Natural killer cell (primary cell): ENCODE measurements around the gene PGAP1. TPM values are rescaled to one million over a fixed set of nuclear protein-coding genes. Genes with fewer than 3 reads are reported as not detected.

Experiments
- ATAC-seq, 3 donors: fragments of 150-1000 bp in 2 of 3; fragments of 200-7000 bp in 1 of 3; cut with Tn5 transposase; 1 replicate in 1 of 3; 2 replicates in 2 of 3; pipeline ENCODE4 v1.10.0; 2021; ENCODE audit warnings: mild to moderate bottlenecking in 2 of 3, moderate library complexity in 2 of 3
- DNase-seq, 2 donors: peaks; one replicate each; pipeline versions ENCODE4 v3.0.0 to v3.0.0-alpha.2; 2013 to 2021; ENCODE audit warnings: mixed read lengths in 1 of 2
- H3K27ac ChIP-seq: one replicate; pipeline ENCODE4 v1.5.1; 2013; ENCODE audit warnings: mild to moderate bottlenecking, low read length
- H3K27me3 ChIP-seq: one replicate; pipeline ENCODE4 v1.6.1; 2013; ENCODE audit warnings: low read length; ENCODE audit not compliant: control insufficient read depth, insufficient read depth
- H3K36me3 ChIP-seq: one replicate; pipeline ENCODE4 v1.6.1; 2013; ENCODE audit warnings: low read length; ENCODE audit not compliant: control insufficient read depth, insufficient read depth
- H3K4me1 ChIP-seq: one replicate; pipeline ENCODE4 v1.6.1; 2013; ENCODE audit warnings: low read length; ENCODE audit not compliant: control insufficient read depth, insufficient read depth
- H3K4me3 ChIP-seq: one replicate; pipeline ENCODE4 v1.5.1; 2013; ENCODE audit warnings: low read length
- H3K9me3 ChIP-seq: one replicate; pipeline ENCODE4 v1.6.1; 2013; ENCODE audit warnings: low read length; ENCODE audit not compliant: control insufficient read depth, insufficient read depth
- H3K27ac Mint-ChIP-seq, 2 donors: one replicate each; pipeline ENCODE4 v1.8.0; 2022; ENCODE audit warnings: mild to moderate bottlenecking in 2 of 2, mixed read lengths in 2 of 2, moderate library complexity in 1 of 2
- H3K27me3 Mint-ChIP-seq, 2 donors: one replicate each; pipeline ENCODE4 v1.8.0; 2022; ENCODE audit warnings: low read depth in 2 of 2, mixed read lengths in 2 of 2
- H3K36me3 Mint-ChIP-seq: one replicate; pipeline ENCODE4 v1.8.0; 2022; ENCODE audit warnings: mixed read lengths
- H3K4me1 Mint-ChIP-seq, 2 donors: one replicate each; pipeline ENCODE4 v1.8.0; 2022; ENCODE audit warnings: mixed read lengths in 2 of 2
- H3K4me3 Mint-ChIP-seq: one replicate; pipeline ENCODE4 v1.8.0; 2022; ENCODE audit warnings: mild to moderate bottlenecking, moderate library complexity, mixed read lengths
- H3K9me3 Mint-ChIP-seq, 2 donors: one replicate each; pipeline ENCODE4 v1.8.0; 2022; ENCODE audit warnings: mixed read lengths in 2 of 2
- CTCF ChIP-seq: fragments of 200-600 bp; IDR thresholded peaks from one replicate; pipeline ENCODE4 v1.8.0; 2022; ENCODE audit warnings: antibody characterized with exemption
- WGBS: methylation state at CpG from one replicate; pipeline ENCODE4 v1.1.7; 2013; ENCODE audit warnings: missing lambda C conversion rate; ENCODE audit not compliant: insufficient coverage; 5-methylcytosine and 5-hydroxymethylcytosine counted together
- intact Hi-C: fragments of 100-400 bp; cut with micrococcal nuclease; formaldehyde crosslinking; loops from one replicate; pipeline ENCODE4 v1.14.2; 2022
- total RNA-seq, 4 donors: library from RNA; stranded (reverse); fragments of 120-200 nt in 1 of 4; gene quantifications; one replicate each; pipeline versions ENCODE4 v1.2.3 to v1.2.4, GENCODE V29; 2013 to 2022

The PGAP1 gene
- total RNA-seq, 3 donors from 2014 or later (not counting 1 experiment from before 2014, with no cell fraction given): 2.5 to 4.9 (median 3.3) TPM

- Histone ChIP-seq H3K9me3 (no peaks in the 10 kb centered on the region), H3K4me3 (no peak overlapping the region), H3K36me3 (peaks cover 3% of the 10 kb centered on the region), H3K27ac (no peak overlapping the region), H3K4me1 (peaks cover 17% of the 10 kb centered on the region), H3K27me3 (no peaks in the 10 kb centered on the region)
- no CpG with 5 or more reads among the region's 2 CpGs for WGBS
- TF ChIP-seq CTCF: no peak
- Mint-ChIP-seq H3K27me3 (peaks cover 23 to 29% of the 10 kb centered on the region in 2 donors), H3K27ac (no peak overlapping the region), H3K4me3 (no peak overlapping the region), H3K36me3 (peaks cover under 1% of the 10 kb centered on the region), H3K9me3 (no peaks in the 10 kb centered on the region), H3K4me1 (peaks cover 14 to 19% of the 10 kb centered on the region in 2 donors)
- intact Hi-C loops: no loop called here
- ATAC-seq (no peak), DNase-seq (no peak)
Observed at GRCh38 chr2:196802401-196802800, 124.1 kb downstream of the PGAP1 start.

GRCh38 chr2:196801674-196802261 lies 124.7 kb downstream of the PGAP1 start:
- Histone ChIP-seq H3K4me1 (peaks cover 17% of the 10 kb centered on the region), H3K27me3 (no peaks in the 10 kb centered on the region), H3K36me3 (peaks cover 9% of the 10 kb centered on the region), H3K9me3 (no peaks in the 10 kb centered on the region), H3K4me3 (no peak overlapping the region), H3K27ac (no peak overlapping the region)
- intact Hi-C loops: no loop called here
- WGBS: 86% methylated on average over 1 of the region's 2 CpGs
- Mint-ChIP-seq H3K9me3 (no peaks in the 10 kb centered on the region), H3K27ac (no peak overlapping the region), H3K4me3 (no peak overlapping the region), H3K4me1 (peaks cover 17 to 25% of the 10 kb centered on the region in 2 donors), H3K27me3 (peaks cover 19 to 29% of the 10 kb centered on the region in 2 donors), H3K36me3 (peaks cover 6% of the 10 kb centered on the region)
- DNase-seq (no peak), ATAC-seq (no peak)
- TF ChIP-seq CTCF: no peak

- H3K36me3 ChIP-seq: peaks cover 26% of the 10 kb centered on the region
- H3K27ac ChIP-seq: peak overlapping the region; percentile 74
- Mint-ChIP-seq H3K4me1 (peaks cover 21 to 28% of the 10 kb centered on the region in 2 donors), H3K9me3 (no peaks in the 10 kb centered on the region), H3K4me3 (peak overlapping the region; percentile 98), H3K27me3 (peaks cover 12 to 20% of the 10 kb centered on the region in 2 donors), H3K36me3 (peaks cover 10% of the 10 kb centered on the region), H3K27ac (peak overlapping the region; percentile 94 to 98)
- TF ChIP-seq CTCF: no peak
- peaks cover 17% of the 10 kb centered on the region for H3K4me1 ChIP-seq
- intact Hi-C loops: no loop called here
- H3K27me3 ChIP-seq: no peaks in the 10 kb centered on the region
- DNase-seq (no peak), ATAC-seq (peak; percentile 1 to 9 (median 2))
- H3K9me3 ChIP-seq: no peaks in the 10 kb centered on the region
- H3K4me3 ChIP-seq: peak overlapping the region; percentile 87
- WGBS: 3% methylated on average over 8 of the region's 10 CpGs
Observed at GRCh38 chr2:196798980-196799379, 127.5 kb downstream of the PGAP1 start.

GRCh38 chr2:196792865-196793264 lies 133.6 kb downstream of the PGAP1 start:
- Mint-ChIP-seq H3K27me3 (no peaks in the 10 kb centered on the region), H3K4me3 (no peak overlapping the region), H3K27ac (no peak overlapping the region), H3K4me1 (peaks cover 7 to 11% of the 10 kb centered on the region in 2 donors), H3K9me3 (no peaks in the 10 kb centered on the region), H3K36me3 (peaks cover 23% of the 10 kb centered on the region)
- H3K9me3 ChIP-seq: no peaks in the 10 kb centered on the region
- no peaks in the 10 kb centered on the region for H3K4me1 ChIP-seq
- intact Hi-C loops: no loop called here
- H3K27me3 ChIP-seq: no peaks in the 10 kb centered on the region
- H3K36me3 ChIP-seq: peaks cover 81% of the 10 kb centered on the region
- ATAC-seq (no peak), DNase-seq (no peak)
- H3K4me3 ChIP-seq: no peak overlapping the region
- TF ChIP-seq CTCF: no peak
- no peak overlapping the region for H3K27ac ChIP-seq
- 100% methylated on average over 3 of the region's 3 CpGs for WGBS
